Suprapubic skin (tissue), 4 donors: ENCODE results near the gene PLA2G1B. TPM values are rescaled to one million over a fixed set of nuclear protein-coding genes. Genes with fewer than 3 reads are reported as not detected.

ENCODE experiments used
- DNase-seq, 2 donors: peaks; one replicate each; pipeline ENCODE4 v3.0.0-alpha.2; 2019; ENCODE audit warnings: low spot score in 2 of 2
- H3K27ac ChIP-seq: fragments of 200-600 bp; sonication (generic); one replicate; pipeline ENCODE4 v1.5.1; 2019
- H3K27me3 ChIP-seq: fragments of 200-600 bp; sonication (generic); one replicate; pipeline ENCODE4 v1.5.1; 2019
- H3K36me3 ChIP-seq: fragments of 200-600 bp; sonication (generic); one replicate; pipeline ENCODE4 v1.5.1; 2019
- H3K4me1 ChIP-seq: fragments of 200-600 bp; sonication (generic); one replicate; pipeline ENCODE4 v1.5.1; 2019
- H3K4me3 ChIP-seq: fragments of 200-600 bp; sonication (generic); one replicate; pipeline ENCODE4 v1.5.1; 2019; ENCODE audit warnings: mild to moderate bottlenecking
- H3K9me3 ChIP-seq: fragments of 200-600 bp; sonication (generic); one replicate; pipeline ENCODE4 v1.5.1; 2019
- EP300 ChIP-seq: sonication (generic); formaldehyde crosslinking; IDR thresholded peaks from one replicate; pipeline ENCODE4 v1.6.1; 2017; ENCODE audit warnings: antibody characterized with exemption
- POLR2A ChIP-seq, 2 donors: fragments of 450-650 bp; IDR thresholded peaks; one replicate each; pipeline ENCODE4 v1.6.1; 2017; ENCODE audit warnings: antibody characterized with exemption in 2 of 2, mild to moderate bottlenecking in 2 of 2, moderate library complexity in 2 of 2
- POLR2AphosphoS5 ChIP-seq, 3 donors: sonication (generic); formaldehyde crosslinking; IDR thresholded peaks; one replicate each; pipeline ENCODE4 v1.6.1; 2017; ENCODE audit warnings: antibody characterized with exemption in 3 of 3
- WGBS: methylation state at CpG from one replicate; pipeline ENCODE4 v1.1.5; 2018; 5-methylcytosine and 5-hydroxymethylcytosine counted together
- total RNA-seq, 4 donors: library from RNA; depleted of rRNA; stranded (reverse); fragments of >200 nt; gene quantifications; one replicate each; pipeline ENCODE4 v1.1.0, GENCODE V29; 2016
- TF ChIP-seq, protein P1 (sequence below), 2 donors: fragments of 200-600 bp in 1 of 2; fragments of 450-650 bp in 1 of 2; sonication (generic) in 1 of 2; IDR thresholded peaks; one replicate each; pipeline ENCODE4 v1.5.1; 2016 to 2019; ENCODE audit warnings: antibody characterized with exemption in 2 of 2, mild to moderate bottlenecking in 1 of 2, moderate library complexity in 1 of 2

Gene PLA2G1B
- total RNA-seq, 4 donors from 2014 or later: not detected

DNA sequence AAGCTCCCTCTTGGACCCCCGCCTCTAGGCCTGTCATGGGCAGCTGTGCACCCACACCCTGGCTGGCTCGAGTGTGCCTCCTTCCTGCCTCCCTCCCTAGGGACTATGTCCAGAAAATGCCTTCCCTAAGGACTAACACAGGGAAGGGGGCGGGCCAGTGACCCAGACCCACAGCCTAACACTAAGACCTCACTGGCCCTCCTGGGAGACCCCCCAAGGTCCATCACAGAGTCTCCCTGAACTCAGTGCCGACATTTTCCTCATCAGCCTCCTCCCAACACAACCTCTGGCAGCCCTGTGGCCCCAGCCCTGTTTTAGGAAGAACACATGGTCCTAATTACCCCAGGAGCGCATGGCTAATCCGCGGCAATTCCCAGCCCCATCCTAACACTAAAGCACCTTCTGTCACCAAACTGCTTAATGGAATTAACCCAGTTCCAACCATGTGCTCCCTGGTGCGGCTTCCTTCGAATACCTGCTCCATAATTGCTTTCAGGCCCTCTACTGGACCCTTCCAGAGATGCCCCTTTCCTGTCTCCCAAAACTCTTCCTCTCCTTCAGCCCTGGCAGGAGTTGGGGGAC lies 35.8 kb upstream of the PLA2G1B start:
- no peak overlapping the region for H3K27ac ChIP-seq
- 74% methylated on average over 8 of the region's 9 CpGs for WGBS
- peaks cover 37% of the 10 kb centered on the region for H3K27me3 ChIP-seq
- H3K4me3 ChIP-seq: no peak overlapping the region
- no peaks in the 10 kb centered on the region for H3K9me3 ChIP-seq
- H3K36me3 ChIP-seq: no peaks in the 10 kb centered on the region
- peaks cover 12% of the 10 kb centered on the region for H3K4me1 ChIP-seq
- DNase-seq: no peak
- no peak for TF ChIP-seq POLR2A (IDR thresholded peaks at IDR 0.05)
- TF ChIP-seq, protein P1, sequence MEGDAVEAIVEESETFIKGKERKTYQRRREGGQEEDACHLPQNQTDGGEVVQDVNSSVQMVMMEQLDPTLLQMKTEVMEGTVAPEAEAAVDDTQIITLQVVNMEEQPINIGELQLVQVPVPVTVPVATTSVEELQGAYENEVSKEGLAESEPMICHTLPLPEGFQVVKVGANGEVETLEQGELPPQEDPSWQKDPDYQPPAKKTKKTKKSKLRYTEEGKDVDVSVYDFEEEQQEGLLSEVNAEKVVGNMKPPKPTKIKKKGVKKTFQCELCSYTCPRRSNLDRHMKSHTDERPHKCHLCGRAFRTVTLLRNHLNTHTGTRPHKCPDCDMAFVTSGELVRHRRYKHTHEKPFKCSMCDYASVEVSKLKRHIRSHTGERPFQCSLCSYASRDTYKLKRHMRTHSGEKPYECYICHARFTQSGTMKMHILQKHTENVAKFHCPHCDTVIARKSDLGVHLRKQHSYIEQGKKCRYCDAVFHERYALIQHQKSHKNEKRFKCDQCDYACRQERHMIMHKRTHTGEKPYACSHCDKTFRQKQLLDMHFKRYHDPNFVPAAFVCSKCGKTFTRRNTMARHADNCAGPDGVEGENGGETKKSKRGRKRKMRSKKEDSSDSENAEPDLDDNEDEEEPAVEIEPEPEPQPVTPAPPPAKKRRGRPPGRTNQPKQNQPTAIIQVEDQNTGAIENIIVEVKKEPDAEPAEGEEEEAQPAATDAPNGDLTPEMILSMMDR (IDR thresholded peaks at IDR 0.05): no peak
- no peak for TF ChIP-seq EP300
- no peak for TF ChIP-seq POLR2AphosphoS5 (IDR thresholded peaks at IDR 0.05)

- Histone ChIP-seq H3K9me3 (no peaks in the 10 kb centered on the region), H3K27ac (no peak overlapping the region), H3K27me3 (peaks cover 33% of the 10 kb centered on the region), H3K4me3 (no peak overlapping the region), H3K4me1 (peaks cover 6% of the 10 kb centered on the region), H3K36me3 (no peaks in the 10 kb centered on the region)
- DNase-seq: no peak
- 86% methylated on average over 11 of the region's 14 CpGs for WGBS
- TF ChIP-seq EP300: no peak
These were observed 35.1 kb upstream of the PLA2G1B start for GRCh38 chr12:120362516-120363273.

GRCh38 chr12:120361506-120362208 lies 34.1 kb upstream of the PLA2G1B start:
- H3K27me3 ChIP-seq: peaks cover 24% of the 10 kb centered on the region
- no peak for DNase-seq
- H3K36me3 ChIP-seq: no peaks in the 10 kb centered on the region
- no peaks in the 10 kb centered on the region for H3K9me3 ChIP-seq
- WGBS: 19% methylated on average over 23 of the region's 56 CpGs
- TF ChIP-seq POLR2A (IDR thresholded peaks at IDR 0.05) (no peak), EP300 (no peak), POLR2AphosphoS5 (IDR thresholded peaks at IDR 0.05) (no peak)
- TF ChIP-seq, protein P1 (IDR thresholded peaks at IDR 0.05): no peak
- no peak overlapping the region for H3K27ac ChIP-seq
- H3K4me3 ChIP-seq: peak overlapping the region; percentile 44
- peaks cover 7% of the 10 kb centered on the region for H3K4me1 ChIP-seq

DNA sequence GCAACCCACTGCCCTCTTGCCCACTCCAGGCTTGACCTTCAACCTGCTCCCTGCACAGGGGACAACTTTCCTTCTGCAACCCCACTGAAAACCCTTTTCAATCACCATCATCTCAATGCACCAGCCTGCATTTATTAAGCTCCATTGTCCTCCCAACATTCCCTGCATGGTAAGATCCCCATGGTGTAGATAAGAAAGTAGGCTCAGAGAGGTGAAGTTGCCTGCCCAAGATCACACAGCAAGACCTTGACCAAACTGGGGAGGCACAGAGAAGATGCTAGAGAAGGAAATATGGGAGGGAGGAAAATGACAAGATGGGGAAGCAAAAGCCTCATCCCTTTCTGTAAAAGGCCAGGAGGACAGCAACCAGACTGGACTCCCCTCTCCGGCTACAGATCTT lies 31.5 kb upstream of the PLA2G1B start:
- no peak overlapping the region for H3K27ac ChIP-seq
- 100% methylated on average over 1 of the region's 1 CpG for WGBS

GRCh38 chr12:120358412-120359100 lies 31.0 kb upstream of the PLA2G1B start:
- Histone ChIP-seq H3K9me3 (no peaks in the 10 kb centered on the region), H3K27me3 (peaks cover 20% of the 10 kb centered on the region), H3K27ac (no peak overlapping the region), H3K4me3 (no peak overlapping the region), H3K36me3 (no peaks in the 10 kb centered on the region), H3K4me1 (peaks cover 8% of the 10 kb centered on the region)
- no peak for DNase-seq
- TF ChIP-seq, protein P1 (IDR thresholded peaks at IDR 0.05): no peak
- TF ChIP-seq POLR2AphosphoS5 (IDR thresholded peaks at IDR 0.05) (no peak), EP300 (no peak), POLR2A (IDR thresholded peaks at IDR 0.05) (no peak)
- 58% methylated on average over 14 of the region's 19 CpGs for WGBS

More for the DNA sequence above, 31.5 kb upstream of the PLA2G1B start:
- Histone ChIP-seq H3K36me3 (no peaks in the 10 kb centered on the region), H3K4me3 (no peak overlapping the region), H3K9me3 (no peaks in the 10 kb centered on the region), H3K4me1 (peaks cover 8% of the 10 kb centered on the region), H3K27me3 (peaks cover 20% of the 10 kb centered on the region)
- TF ChIP-seq, protein P1 (IDR thresholded peaks at IDR 0.05): no peak
- TF ChIP-seq EP300: no peak
- TF ChIP-seq POLR2AphosphoS5 (IDR thresholded peaks at IDR 0.05): no peak
- no peak for TF ChIP-seq POLR2A (IDR thresholded peaks at IDR 0.05)
- no peak for DNase-seq
